NOMO-1 (cell line): ENCODE measurements around the gene TMCC1.
A peak's percentile ranks its signal among the peaks of the same experiment; 100 is the strongest.

ENCODE experiments used
- DNase-seq, 2 experiments: peaks; one replicate each; lab custom pipeline; 2025; ENCODE audit not compliant: unreplicated experiment in 2 of 2; lab: John Stamatoyannopoulos, UW

Gene TMCC1

GRCh38 chr3:129837065-129837642 is 56.4 kb downstream of the TMCC1 start:
- no peak for DNase-seq

- DNase-seq, result no peak
Measured at GRCh38 chr3:129836381-129837064, 57.0 kb downstream of the TMCC1 start.

GRCh38 chr3:129835198-129835597 is 58.3 kb downstream of the TMCC1 start:
- no peak for DNase-seq

GRCh38 chr3:129834580-129834979 is 58.9 kb downstream of the TMCC1 start:
- DNase-seq, result no peak

- peak in 1 of 2 experiments; percentile 14 for DNase-seq
Measured at GRCh38 chr3:129831942-129832341, 61.6 kb downstream of the TMCC1 start.

GRCh38 chr3:129831503-129831902 is 62.0 kb downstream of the TMCC1 start:
- no peak for DNase-seq

DNA sequence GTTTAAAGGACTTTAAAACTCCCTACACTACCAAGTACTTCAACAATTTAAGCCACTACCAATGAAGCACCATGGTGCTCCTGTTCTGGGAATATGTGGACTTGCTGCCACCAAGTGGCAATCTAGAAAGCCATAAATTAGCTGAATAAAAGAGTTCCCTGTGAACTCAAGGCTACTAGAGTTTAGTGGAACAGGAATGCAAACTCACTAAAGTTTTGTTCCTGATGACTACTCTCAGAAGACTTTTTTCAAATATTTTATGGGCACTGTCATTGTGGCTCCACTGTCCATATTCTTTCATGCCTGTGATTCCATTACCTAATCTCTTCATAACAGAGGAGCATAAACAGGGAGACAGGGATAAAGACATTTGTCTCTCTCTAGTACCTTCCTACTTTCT is 63.9 kb downstream of the TMCC1 start:
- peak; percentile 36 to 75 for DNase-seq

DNA sequence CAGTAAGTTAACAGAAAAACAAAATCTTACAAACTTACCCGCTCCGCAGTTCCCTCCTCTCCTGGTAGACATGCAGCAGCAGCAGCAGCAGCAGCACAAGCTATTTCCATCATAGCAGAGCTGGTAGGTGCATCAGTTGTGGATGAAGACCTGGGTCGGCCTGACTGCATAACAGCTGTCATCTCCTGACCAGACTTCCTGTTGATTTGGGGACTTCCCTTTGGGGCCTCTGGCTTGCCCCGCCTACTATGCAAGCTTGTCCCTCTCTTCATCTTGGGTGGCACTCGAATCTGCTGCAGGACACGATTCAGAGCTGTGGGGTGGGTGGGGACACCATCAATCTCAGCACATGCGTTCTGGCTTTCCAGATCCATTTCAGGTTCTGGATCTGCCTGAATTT is 65.7 kb downstream of the TMCC1 start:
- DNase-seq, result peak; percentile 59

DNA sequence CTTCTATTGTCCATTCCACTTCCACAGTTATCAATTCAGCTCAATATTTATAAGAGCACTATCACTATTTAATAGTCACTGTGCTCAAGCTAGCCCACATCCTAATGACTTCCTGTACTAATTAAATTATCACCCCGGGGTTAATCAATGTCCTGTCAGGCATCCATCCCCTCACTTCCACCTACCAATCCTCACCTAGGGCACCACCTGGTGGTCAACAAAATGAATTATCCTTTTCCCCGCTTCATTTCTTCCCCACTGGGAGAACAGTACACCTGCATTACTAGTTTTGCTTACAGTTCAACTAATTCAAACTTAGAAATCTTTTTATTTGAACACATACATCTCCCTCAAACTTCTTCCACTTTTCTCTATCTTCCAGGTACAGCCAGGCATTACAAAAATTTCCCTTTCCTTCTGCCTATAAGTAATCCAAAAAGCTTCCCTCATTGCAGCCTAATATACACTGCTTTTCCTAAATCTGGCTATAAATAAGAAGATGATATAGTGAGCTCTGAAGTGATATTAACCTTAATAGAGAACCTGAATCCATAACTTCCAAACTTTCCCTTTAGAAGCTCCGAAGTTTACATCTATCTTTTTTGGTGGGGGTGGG is 68.5 kb downstream of the TMCC1 start:
- DNase-seq, result peak; percentile 42 to 47

DNA sequence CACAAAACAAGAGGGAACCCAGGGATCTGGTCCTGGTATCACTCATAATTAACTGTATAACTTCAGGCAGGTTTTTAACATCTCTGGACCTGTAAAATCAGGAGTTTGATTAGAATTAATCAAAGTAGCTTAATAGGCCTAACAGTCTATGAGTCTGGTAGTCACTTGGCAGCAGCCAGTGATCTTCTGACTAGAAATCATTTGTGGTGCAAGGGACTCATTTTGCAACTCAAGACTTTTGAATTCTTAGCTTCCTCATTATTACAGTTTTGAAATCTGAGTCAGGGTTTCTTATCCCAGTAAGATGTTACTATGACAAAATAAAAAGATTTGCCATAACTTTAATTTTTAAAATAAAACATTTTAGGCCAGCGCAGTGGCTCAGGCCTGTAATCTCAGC is 70.8 kb downstream of the TMCC1 start:
- peak; percentile 63 to 93 for DNase-seq

- no peak for DNase-seq
Measured at GRCh38 chr3:129822241-129822640, 71.3 kb downstream of the TMCC1 start.

- DNase-seq, result peak in 1 of 2 experiments; percentile 32
Measured at GRCh38 chr3:129820587-129820986, 72.9 kb downstream of the TMCC1 start.

DNA sequence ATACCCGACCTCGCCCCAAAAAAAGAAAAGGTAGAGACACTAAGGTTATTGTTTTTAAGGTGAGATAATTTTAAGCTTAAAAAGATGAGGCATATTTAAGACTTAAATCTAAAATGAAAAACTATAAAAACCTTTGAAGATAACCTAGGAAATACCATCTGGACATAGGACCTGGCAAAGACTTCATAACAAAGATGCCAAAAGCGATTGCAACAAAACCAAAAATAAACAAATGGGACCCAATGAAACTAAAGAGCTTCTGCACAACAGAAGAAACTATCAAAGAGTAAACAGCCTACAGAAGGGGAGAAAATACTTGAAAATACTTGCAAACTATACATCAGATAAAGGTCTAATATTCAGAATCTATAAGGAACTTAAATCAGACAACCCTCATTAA is 80.9 kb downstream of the TMCC1 start:
- no peak for DNase-seq

- DNase-seq, result no peak
Measured at GRCh38 chr3:129809297-129809696, 84.2 kb downstream of the TMCC1 start.

DNA sequence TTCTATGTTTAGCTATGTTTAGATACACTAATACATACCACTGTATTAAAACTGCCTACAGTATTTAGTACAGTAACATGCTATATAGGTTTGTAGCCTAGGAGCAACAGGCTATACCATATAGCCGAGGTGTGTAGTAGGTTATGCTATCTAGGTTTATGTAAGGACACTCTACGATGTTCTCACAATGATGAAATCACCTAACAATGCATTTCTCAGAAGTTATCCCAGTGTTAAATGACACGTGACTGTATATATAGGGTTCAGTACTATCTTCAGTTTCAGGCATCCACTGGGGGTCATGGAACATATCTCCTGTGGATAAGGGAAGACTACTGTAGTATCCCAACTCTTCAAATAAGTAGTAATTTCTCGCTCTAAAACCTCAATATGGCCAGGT is 97.4 kb downstream of the TMCC1 start:
- no peak for DNase-seq

DNA sequence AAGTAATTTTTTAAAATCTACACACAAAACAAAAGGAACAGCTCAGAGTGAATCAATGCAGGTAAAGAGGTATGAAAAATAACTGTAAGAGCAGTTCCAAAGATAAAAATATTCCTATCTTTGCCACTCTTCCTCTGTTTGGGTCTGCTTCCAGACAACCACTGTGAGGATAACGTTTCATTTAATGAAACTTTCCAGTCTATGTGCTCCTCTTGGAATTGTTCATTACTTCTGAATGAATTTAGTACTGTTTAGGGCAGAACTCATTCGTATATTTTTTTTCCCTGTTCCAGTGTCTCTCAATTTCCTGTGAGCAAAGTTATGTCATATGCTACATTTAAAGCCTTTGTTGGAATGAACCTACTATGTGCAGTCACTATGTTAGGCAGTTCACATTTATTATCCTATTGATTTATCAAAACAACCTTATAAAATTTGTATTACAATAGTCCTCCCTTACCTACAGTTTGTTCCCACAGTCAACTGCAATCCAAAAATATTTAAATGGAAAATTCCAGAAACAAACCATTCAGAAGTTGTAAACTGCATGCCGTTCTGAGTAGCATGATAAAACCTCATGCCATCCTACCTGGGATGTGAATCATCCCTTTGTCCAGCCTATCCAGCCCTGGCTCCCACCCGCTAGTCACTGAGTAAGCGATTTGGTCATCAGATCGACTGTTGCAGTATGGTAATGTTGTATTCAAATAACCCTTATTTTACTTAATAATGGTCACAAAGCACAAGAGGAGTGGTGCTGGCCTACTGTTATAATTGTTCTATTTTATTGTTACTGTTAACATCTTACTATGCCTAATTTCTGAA is 98.1 kb downstream of the TMCC1 start:
- no peak for DNase-seq

- DNase-seq, result no peak
Measured at GRCh38 chr3:129794311-129795185, 99.0 kb downstream of the TMCC1 start.

DNA sequence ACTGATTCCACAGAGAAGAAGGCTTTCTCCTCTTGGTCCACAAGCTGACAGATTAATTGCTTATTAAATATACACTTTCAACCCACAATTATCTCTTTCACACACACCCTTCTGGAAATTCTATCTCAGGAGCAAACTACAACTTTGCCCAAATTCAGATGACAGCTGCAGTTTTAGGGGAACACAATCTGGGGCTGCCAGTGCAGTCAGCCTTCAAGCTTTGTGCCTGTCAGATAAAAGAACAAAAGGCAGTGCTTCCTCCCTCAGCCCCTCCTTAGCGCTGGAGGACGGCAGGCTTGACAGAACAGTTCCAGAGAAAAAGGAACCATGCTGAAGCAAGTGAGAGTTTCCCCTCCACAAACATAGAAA is 99.6 kb downstream of the TMCC1 start:
- peak; percentile 56 to 64 for DNase-seq

DNA sequence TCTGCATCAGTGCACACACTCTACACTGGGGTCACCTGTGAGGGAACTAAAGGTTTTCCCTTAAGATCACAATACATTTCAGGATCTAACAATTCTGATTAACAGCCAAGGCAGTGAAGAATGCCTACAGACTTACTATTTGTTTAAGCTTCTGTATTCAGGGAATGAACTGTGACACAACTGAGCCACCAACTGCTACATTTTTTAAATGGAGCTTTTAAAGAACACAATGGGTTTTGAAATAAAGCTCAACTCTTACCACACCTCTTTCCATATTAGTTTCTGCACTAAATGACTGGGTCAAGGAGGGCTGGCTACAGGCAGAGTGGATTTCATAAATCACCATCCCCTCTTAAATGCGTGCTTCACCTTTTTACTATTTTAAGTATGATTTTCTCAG is 100.2 kb downstream of the TMCC1 start:
- peak; percentile 53 to 86 for DNase-seq

DNA sequence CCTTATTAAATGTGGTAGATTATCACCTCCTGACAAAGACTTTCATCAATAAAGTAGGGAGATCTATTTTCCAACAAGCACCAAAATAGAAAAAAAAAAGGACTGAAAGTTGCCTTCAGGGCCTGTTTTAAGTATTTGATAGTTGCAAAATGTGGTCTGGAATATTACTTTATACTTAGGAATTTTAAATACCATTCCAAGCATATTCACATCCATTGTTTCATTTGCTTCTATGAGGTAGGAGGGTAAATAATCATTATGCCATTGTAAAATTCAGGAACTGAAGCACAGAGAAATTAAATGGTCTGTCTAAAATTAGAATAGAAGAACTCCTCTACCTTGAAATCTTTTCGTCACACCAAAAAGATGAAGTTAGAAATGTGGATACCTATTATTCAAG is 110.0 kb downstream of the TMCC1 start:
- DNase-seq, result peak in 1 of 2 experiments; percentile 15
